Stimulated activated CD8-positive, alpha-beta memory T cell treated with anti-CD3 and anti-CD28 coated beads, Interleukin-15, amount 100 ng/mL, for 24 hours (primary cell): ENCODE measurements around the gene MC5R.

Source experiments
- DNase-seq: peaks from one replicate; pipeline ENCODE4 v3.0.0-alpha.2; 2020; ENCODE audit warnings: low read depth

Gene MC5R

GRCh38 chr18:13823707-13824395 is at the start of gene MC5R:
TSS of gene MC5R (plus strand) at chr18:13824149. CDS start at chr18:13825766, 1,617 bp downstream.
- peak; percentile 70 for DNase-seq

DNA sequence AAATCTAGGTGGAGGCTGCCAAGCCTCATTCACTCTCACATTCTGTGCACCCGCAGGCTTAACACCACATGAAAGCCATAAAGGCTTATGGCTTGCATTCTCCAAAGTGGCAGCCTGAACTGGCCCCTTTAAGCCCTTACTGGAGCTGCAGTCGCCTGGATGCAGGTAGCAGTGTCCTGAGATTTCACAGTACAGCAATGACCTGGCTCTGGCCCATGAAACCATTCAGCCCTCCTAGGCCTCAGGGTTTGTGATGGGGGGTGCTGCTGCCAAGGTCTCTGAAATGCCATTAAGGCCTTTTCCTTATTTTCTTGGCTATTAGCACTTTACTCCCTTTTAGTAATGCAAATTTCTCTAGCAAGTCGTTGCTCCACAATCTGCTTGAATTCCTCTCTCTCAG is 48.9 kb upstream of the MC5R start:
- no peak for DNase-seq

DNA sequence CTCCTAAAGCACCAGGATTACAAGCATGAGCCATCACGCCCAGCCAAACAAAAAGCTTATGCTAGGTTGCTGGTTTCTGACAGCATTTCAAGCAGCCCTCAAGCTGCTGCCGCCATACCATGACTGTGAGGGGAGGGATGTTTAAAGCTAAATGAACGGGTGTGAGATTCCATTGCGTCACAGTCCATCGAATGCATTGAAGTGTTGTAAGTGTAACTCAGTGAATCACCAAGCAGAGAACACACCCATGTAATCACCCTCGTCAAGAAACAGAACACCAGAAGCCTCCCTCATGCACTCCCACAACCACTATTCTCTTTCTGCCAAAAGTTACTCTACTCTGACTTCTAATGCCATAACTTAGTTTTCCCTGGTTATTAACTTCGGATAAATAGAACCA is 32.8 kb upstream of the MC5R start:
- no peak for DNase-seq

DNA sequence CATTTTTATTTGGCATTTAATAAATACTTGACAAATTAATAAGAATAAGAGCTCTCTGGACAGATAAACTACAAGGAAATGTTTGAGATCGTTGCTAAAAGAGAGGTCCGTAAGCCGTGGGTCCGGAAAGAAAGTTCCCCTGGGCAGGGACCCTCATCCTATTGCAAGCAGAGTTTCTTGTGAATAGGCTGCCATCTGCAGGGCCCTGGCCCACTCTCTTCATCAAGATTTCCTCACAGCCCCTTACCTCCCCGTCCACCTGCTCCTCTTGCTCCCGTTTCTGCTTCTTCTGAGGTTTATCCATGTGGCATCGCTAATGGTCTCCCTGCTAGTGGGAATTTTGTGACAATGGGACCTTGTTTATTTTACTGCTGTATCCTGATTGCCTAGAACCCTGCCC is 30.1 kb upstream of the MC5R start:
- DNase-seq = no peak

DNA sequence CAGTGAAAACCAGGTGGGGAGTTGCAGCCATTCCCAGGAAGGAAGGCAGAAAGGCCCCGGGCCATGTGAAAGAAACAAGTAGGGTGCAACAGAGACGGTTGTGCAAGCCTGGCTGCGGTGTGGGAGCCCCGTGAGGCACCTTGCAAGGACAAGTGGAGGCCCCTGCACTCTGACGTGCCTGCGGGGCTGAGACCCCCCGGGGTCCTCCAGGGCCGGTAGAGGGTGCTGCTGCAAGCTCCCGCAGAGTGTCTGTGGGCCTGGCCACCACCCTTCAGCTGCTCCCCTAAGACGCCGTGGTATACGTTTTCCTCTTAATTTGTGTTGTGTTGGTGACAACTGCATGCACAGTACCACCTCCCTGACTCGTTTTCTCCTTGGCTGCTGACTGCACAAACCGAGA is 27.4 kb upstream of the MC5R start:
- no peak for DNase-seq

GRCh38 chr18:13797157-13797611 is 26.8 kb upstream of the MC5R start:
- no peak for DNase-seq

DNA sequence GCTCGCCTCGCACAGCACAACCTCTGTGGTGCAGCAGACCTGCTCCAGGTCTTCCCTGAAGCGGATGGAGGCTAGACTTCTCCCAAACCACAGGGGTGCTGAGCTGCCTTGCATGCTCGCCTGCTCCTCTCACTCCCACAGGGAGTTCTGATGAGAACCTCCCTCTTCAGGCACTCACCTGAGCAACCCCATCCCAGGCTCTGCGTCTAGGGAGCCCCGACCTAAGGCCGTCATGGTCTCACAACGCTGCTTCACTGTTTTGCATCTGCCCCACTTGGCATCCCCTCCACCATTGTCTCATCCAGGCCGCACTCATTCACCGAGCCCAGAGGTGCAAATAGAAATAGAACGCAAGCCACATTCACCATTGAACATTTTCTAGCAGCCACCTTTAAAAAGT is 24.6 kb upstream of the MC5R start:
- DNase-seq = no peak

GRCh38 chr18:13800505-13801259 is 23.3 kb upstream of the MC5R start:
- DNase-seq = no peak

GRCh38 chr18:13801260-13801601 is 22.7 kb upstream of the MC5R start:
- DNase-seq = no peak

- DNase-seq = no peak
These were observed 19.6 kb upstream of the MC5R start for GRCh38 chr18:13804305-13804704.

GRCh38 chr18:13808294-13809042 is 15.5 kb upstream of the MC5R start:
- no peak for DNase-seq

- no peak for DNase-seq
These were observed 14.9 kb upstream of the MC5R start for GRCh38 chr18:13809043-13809430.

DNA sequence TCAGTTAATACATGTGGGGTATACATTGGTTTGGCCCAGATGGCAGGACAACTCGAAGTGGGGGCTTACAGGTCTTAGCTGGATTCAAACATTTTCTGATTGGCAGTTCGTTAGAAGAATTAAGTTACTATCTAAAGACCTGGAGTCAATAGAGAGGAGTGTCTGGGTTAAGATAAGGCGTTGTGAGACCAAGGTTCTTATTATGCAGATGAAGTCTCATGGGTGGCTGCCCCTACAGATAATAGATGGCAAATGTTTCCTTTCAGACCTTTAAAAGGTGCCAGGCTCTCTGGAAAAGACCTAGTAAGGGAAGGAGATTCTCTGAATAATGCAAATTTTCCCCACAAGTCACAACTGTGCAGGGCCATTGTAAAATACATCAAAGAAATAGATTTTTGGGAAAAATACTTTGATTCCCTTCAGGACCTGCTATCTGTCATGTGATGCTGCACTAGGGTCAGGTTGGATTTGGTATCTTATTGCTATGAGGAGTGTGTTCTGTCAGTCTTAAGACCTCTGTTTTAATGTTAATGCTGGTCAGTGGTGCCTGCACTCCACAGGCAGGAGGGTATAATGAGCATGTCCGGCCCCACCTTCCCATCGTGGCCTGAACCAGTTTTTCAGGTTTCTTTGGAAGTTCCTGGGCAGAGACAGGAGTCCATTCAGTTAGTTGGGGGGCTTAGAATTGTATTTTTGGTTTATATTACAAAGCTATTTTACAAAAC is 14.3 kb upstream of the MC5R start:
- no peak for DNase-seq

DNA sequence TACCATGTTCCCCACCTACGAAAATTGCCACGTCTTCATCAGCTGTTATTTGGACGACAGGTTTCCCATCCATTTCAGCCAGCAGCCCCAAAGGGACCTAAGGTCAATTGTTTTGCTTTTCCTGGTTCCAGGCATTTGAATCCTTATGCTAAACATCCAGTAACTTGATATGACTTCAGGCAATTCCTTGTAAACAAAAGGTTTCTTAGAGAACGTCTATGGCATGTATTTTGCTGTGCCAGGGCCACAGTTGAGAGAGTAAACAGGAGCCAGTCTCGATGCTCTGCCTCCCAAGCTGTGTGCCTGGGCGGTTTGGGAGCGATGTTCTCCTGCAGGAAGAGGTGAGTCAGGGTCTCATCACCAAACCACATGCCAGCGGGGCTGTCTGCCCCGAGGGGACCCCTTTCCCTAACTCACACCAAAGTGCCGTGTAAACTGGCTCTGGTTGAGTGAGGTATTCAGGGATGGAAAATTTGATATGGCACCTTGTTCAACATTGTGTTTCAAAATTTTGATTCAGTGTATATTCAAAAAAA is 12.9 kb upstream of the MC5R start:
- no peak for DNase-seq

DNA sequence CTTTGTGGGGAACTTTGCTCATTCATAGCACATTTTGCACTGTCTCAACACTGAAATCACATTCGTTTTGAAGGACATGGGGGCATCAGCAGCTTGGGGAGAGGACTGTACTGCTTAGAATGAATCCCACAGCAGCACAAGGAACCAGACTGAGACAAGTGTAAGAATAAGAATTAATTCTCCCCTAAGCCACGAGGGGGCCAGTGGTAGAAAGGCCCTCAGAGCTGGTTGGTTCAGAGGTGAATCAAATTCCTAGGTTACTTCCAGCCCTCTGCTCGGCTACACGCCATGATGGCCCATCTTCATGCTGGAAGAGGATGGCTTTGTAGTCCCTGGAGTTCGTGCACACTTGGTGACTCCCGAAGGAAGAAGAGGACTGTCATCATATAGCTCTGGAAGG is 12.0 kb upstream of the MC5R start:
- DNase-seq = no peak

DNA sequence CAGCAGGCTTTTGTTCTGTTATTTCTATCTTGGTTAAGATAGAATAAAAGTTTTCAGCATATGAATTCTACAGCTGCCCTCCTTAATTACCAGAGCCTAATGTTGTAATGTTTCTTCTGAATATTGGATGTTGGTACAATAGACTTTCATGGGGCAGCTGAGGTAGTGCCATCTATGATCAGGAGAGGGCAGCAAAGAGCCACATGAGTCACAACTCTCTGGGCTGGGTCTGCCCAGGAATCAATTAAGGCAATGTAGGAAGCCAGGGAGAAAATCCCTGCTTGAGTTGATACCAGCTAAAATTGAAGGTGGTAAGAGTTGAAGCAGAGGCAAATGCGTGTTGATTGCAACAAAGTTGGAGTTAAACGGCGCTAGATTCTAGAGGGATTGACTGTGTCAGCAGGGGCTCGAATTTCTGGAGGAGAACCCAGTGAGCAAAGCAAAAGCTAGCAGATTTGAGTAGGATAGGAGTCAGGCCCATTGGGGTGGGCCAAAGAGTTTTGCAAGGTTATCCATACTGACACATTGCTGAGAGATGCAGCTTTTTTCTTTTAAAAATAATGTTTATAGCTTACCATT is 10.6 kb upstream of the MC5R start:
- peak; percentile 17 for DNase-seq

- no peak for DNase-seq
These were observed 2.3 kb downstream of the MC5R start for GRCh38 chr18:13826209-13826608.

DNA sequence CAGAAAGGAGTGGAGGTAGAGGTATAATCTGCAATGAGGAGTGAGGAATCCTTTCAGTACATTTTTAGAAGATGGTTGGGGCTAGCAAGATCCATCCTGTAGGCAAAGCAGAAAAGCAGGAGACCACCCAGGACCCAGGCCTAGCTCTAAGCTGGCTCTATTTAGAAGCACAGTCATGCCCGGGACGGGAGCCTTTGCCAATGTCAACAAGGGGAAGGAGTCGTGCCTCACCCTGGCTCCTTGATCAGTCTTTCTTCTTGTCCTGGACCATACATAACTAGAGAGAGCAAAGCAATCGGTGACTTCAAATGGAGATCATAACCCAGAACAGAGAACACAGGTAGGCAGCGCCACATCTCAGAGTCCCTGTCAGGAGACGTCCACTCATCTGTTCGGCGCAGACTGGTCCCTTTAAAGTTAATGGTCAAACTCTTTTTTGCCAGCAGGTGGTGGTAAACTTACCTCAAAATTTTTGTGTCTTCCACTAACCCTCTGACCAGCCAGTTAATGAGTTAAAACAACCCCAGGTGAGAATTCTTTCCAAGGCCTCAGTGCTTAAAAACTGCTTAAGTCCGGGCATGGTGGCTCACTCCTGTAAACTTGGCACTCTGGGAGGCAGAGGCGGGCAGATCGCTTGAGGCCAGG is 8.0 kb downstream of the MC5R start:
- DNase-seq = no peak

- DNase-seq = no peak
These were observed 10.6 kb downstream of the MC5R start for GRCh38 chr18:13834496-13835015.

GRCh38 chr18:13835202-13835601 is 11.3 kb downstream of the MC5R start:
- no peak for DNase-seq

- DNase-seq = no peak
These were observed 12.6 kb downstream of the MC5R start for GRCh38 chr18:13836559-13836958.
